OCI-LY7 (cell line): ENCODE data around the gene NRF1. TPM values are rescaled to one million over a fixed set of nuclear protein-coding genes. Genes with fewer than 3 reads are reported as not detected.

Source experiments
- BruUV-seq: library from RNA; stranded (reverse); fragments of 400-500 nt; replicated peaks from 2 replicates; lab custom pipeline; 2021; lab: Mats Ljungman, UMichigan
- CTCF ChIA-PET: fragments of 300-600 bp; sonication (Branson Sonifier 250); formaldehyde crosslinking; loops from one replicate; lab custom pipeline; 2022; ENCODE audit warnings: antibody characterized with exemption; ENCODE audit not compliant: unreplicated experiment; lab: Charles Lee
- POLR2A ChIA-PET: fragments of 300-600 bp; sonication (Branson Sonifier 250); formaldehyde crosslinking; loops from one replicate; lab custom pipeline; 2022; ENCODE audit warnings: antibody characterized with exemption; lab: Charles Lee
- DNase-seq: peaks from one replicate; pipeline ENCODE4 v3.0.0-alpha.2; 2015; ENCODE audit warnings: low spot score
- H2AFZ ChIP-seq: fragments of 200-600 bp; sonication (generic), shearing (Covaris generic); 2 replicates; pipeline ENCODE4 v1.6.1; 2014; ENCODE audit warnings: mild to moderate bottlenecking, antibody characterized with exemption, low read length, moderate library complexity
- H3K27ac ChIP-seq: fragments of 200-600 bp; sonication (generic); 2 replicates; pipeline ENCODE4 v1.5.1; 2014; ENCODE audit warnings: mixed run types, low read depth, mild to moderate bottlenecking, moderate library complexity, low read length, inconsistent platforms; ENCODE audit not compliant: poor library complexity, severe bottlenecking
- H3K36me3 ChIP-seq: fragments of 200-600 bp; sonication (generic); 2 replicates; pipeline ENCODE4 v1.6.1; 2014; ENCODE audit warnings: mild to moderate bottlenecking, antibody characterized with exemption, low read length, moderate library complexity, mixed read lengths; ENCODE audit not compliant: insufficient read depth
- H3K4me1 ChIP-seq: fragments of 200-600 bp; sonication (generic); 2 replicates; pipeline ENCODE4 v1.5.1; 2014; ENCODE audit warnings: mild to moderate bottlenecking, low read length; ENCODE audit not compliant: insufficient read depth, poor library complexity, severe bottlenecking
- H3K4me2 ChIP-seq: fragments of 200-600 bp; sonication (generic); 2 replicates; pipeline ENCODE4 v1.6.1; 2014; ENCODE audit warnings: mild to moderate bottlenecking, low read length
- H3K4me3 ChIP-seq: fragments of 200-600 bp; sonication (generic); 2 replicates; pipeline ENCODE4 v1.5.1; 2014; ENCODE audit warnings: mild to moderate bottlenecking, low read depth, low read length; ENCODE audit not compliant: poor library complexity, severe bottlenecking
- H3K79me2 ChIP-seq: fragments of 200-600 bp; sonication (generic); 2 replicates; pipeline ENCODE4 v1.6.1; 2016; ENCODE audit warnings: low read depth, mild to moderate bottlenecking, low read length, moderate library complexity, mixed read lengths; ENCODE audit not compliant: insufficient read depth
- H3K9me2 ChIP-seq: fragments of 200-600 bp; sonication (generic); 2 replicates; pipeline ENCODE4 v1.6.1; 2016; ENCODE audit warnings: mild to moderate bottlenecking, low read length, mixed read lengths; ENCODE audit not compliant: insufficient read depth
- H3K9me3 ChIP-seq: fragments of 200-600 bp; sonication (generic); 2 replicates; pipeline ENCODE4 v1.6.1; 2014; ENCODE audit warnings: mild to moderate bottlenecking, mixed run types, low read length, mixed read lengths
- H4K20me1 ChIP-seq: fragments of 200-600 bp; sonication (generic); 2 replicates; pipeline ENCODE4 v1.6.1; 2014; ENCODE audit warnings: mild to moderate bottlenecking, antibody characterized with exemption, low read length, moderate library complexity, mixed read lengths; ENCODE audit not compliant: insufficient read depth
- CTCF ChIP-seq: fragments of 200-600 bp; sonication (generic); conservative IDR thresholded peaks from 2 replicates; pipeline ENCODE4 v1.5.1; 2014; ENCODE audit warnings: mild to moderate bottlenecking, antibody characterized with exemption, low read length, moderate library complexity, mixed read lengths
- EZH2phosphoT487 ChIP-seq: fragments of 200-600 bp; sonication (generic); IDR thresholded peaks from 2 replicates; pipeline ENCODE4 v1.6.1; 2018; ENCODE audit warnings: low read depth, borderline replicate concordance, mild to moderate bottlenecking, mixed run types, antibody characterized with exemption, low read length, moderate library complexity, mixed read lengths
- intact Hi-C: fragments of 100-400 bp; cut with micrococcal nuclease; formaldehyde crosslinking; loops from one replicate; pipeline ENCODE4 v1.10.0; 2022; ENCODE audit not compliant: unreplicated experiment
- total RNA-seq, 2 experiments: library from RNA; depleted of rRNA in 1 of 2; stranded (reverse); fragments of >200 nt in 1 of 2; shearing (Covaris generic) in 1 of 2; gene quantifications; 2 replicates each; pipeline ENCODE4 v1.2.3, GENCODE V29; 2014 to 2022

NRF1 gene
- total RNA-seq, 2 experiments from 2014 or later: 26.5 to 26.9 TPM

GRCh38 chr7:129702761-129703338, 91.3 kb downstream of the NRF1 start:
- ChIA-PET POLR2A (interaction anchor here (0.9 kb wide), 1 partner anchor 362 kb away, joined by 3 read pairs; no protein-coding TSS in a partner anchor), CTCF (no interaction called here)
- Histone ChIP-seq H3K79me2 (no peaks in the 10 kb centered on the region), H3K4me3 (no peak overlapping the region), H3K4me2 (no peak overlapping the region), H3K36me3 (peaks cover 31% of the 10 kb centered on the region; the same call in 1 of the 2 replicates), H3K9me3 (no peaks in the 10 kb centered on the region), H2AFZ (no peak overlapping the region), H3K9me2 (no peaks in the 10 kb centered on the region), H3K4me1 (no peaks in the 10 kb centered on the region), H4K20me1 (peaks cover 4% of the 10 kb centered on the region; the same call in 1 of the 2 replicates), H3K27ac (no peak overlapping the region)
- BruUV-seq: no TSS peak
- DNase-seq: no peak
- TF ChIP-seq EZH2phosphoT487 (no peak), CTCF (no peak)
- intact Hi-C loops: no loop called here

- Histone ChIP-seq H3K4me1 (no peaks in the 10 kb centered on the region), H3K79me2 (no peaks in the 10 kb centered on the region), H3K4me2 (no peak overlapping the region), H3K9me3 (no peaks in the 10 kb centered on the region), H2AFZ (no peak overlapping the region), H3K9me2 (no peaks in the 10 kb centered on the region), H3K27ac (no peak overlapping the region), H4K20me1 (peaks cover 2% of the 10 kb centered on the region; the same call in 1 of the 2 replicates), H3K36me3 (peaks cover 29% of the 10 kb centered on the region), H3K4me3 (no peak overlapping the region)
- intact Hi-C loops: no loop called here
- POLR2A ChIA-PET: interaction anchor here (0.9 kb wide), 1 partner anchor 363 kb away, joined by 3 read pairs; no protein-coding TSS in a partner anchor
- CTCF ChIA-PET: no interaction called here
- TF ChIP-seq EZH2phosphoT487 (no peak), CTCF (no peak)
- no TSS peak for BruUV-seq
- no peak for DNase-seq
These were observed 92.2 kb downstream of the NRF1 start for GRCh38 chr7:129703751-129704150.

- Histone ChIP-seq H3K36me3 (peaks cover 51% of the 10 kb centered on the region), H2AFZ (no peak overlapping the region), H3K4me3 (no peak overlapping the region), H3K79me2 (no peaks in the 10 kb centered on the region), H3K27ac (no peak overlapping the region), H3K4me2 (no peak overlapping the region), H3K9me2 (no peaks in the 10 kb centered on the region), H3K9me3 (no peaks in the 10 kb centered on the region), H3K4me1 (no peaks in the 10 kb centered on the region), H4K20me1 (no peaks in the 10 kb centered on the region; the same call in 1 of the 2 replicates)
- BruUV-seq: no TSS peak
- DNase-seq: no peak
- TF ChIP-seq CTCF: no peak
- TF ChIP-seq EZH2phosphoT487: no peak
- ChIA-PET POLR2A (no interaction called here), CTCF (no interaction called here)
- intact Hi-C loops: no loop called here
These were observed 96.5 kb downstream of the NRF1 start for GRCh38 chr7:129707910-129708499.
